Measurements from ENCODE around the gene PSTPIP1. TPM values are rescaled to one million over a fixed set of nuclear protein-coding genes. Genes with fewer than 3 reads are reported as not detected.

Gene PSTPIP1
- total and polyA plus RNA-seq, 4 donors = 12.4 to 39.6 (median 20.6) TPM

DNA sequence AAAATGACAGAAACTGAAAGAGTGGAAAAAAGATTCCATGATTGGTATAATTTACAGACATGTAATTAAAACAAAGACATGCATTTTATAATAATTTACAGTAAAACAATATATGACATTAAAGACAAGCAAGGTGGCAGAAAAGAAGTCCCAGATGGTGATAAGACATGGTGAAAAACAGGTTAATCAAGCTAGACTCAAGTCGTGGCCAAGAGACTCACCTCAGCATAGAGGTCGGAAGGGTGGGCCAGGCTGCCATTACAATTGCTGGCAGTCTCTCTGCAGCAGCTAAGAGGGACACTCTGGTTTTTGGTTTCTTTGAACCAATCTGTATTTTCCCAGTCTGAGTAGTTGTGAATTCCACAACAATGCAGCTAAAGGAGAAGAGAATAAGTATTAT lies 57.6 kb downstream of the PSTPIP1 start:
- Histone ChIP-seq H3K9ac (ENCODE audit: insufficient read depth in 1 of 2, low read length in 2 of 2) (no peak overlapping the region), H3K4me3 (no peak overlapping the region), H3K27ac (ENCODE audit: low read depth in 1 of 2, low read length in 1 of 2) (no peak overlapping the region), H3K36me3 (ENCODE audit: control insufficient read depth in 4 of 4, insufficient read depth in 4 of 4, low read length in 4 of 4) (peaks cover 7 to 44% (median 15%) of the 10 kb centered on the region in 4 donors), H3K27me3 (ENCODE audit: control insufficient read depth in 3 of 3, insufficient read depth in 3 of 3, low read length in 2 of 3) (no peaks in the 10 kb centered on the region), H3K4me1 (ENCODE audit: control insufficient read depth in 5 of 5, insufficient read depth in 5 of 5, low read length in 5 of 5) (peaks cover 0 to 8% (median 0%) of the 10 kb centered on the region in 5 donors), H3K9me3 (ENCODE audit: control insufficient read depth in 4 of 4, insufficient read depth in 3 of 4, low read length in 3 of 4) (no peaks in the 10 kb centered on the region)
- WGBS, 2 donors = 70 to 84% methylated on average over 2 of the region's 2 CpGs
- no peak for ATAC-seq (ENCODE audit: insufficient read depth, low FRiP score)
- no peak for TF ChIP-seq CTCF (IDR thresholded peaks at IDR 0.05; ENCODE audit: control extremely low read depth, extremely low read depth)
- DNase-seq = no peak

GRCh38 chr15:77053709-77054108 lies 58.8 kb downstream of the PSTPIP1 start:
- no peak for TF ChIP-seq CTCF (IDR thresholded peaks at IDR 0.05; ENCODE audit: control extremely low read depth, extremely low read depth)
- whole genome bisulfite sequencing, 2 donors = 87 to 91% methylated on average over 2 of the region's 2 CpGs
- Histone ChIP-seq H3K4me3 (no peak overlapping the region), H3K9me3 (ENCODE audit: control insufficient read depth in 4 of 4, insufficient read depth in 3 of 4, low read length in 3 of 4) (no peaks in the 10 kb centered on the region), H3K27me3 (ENCODE audit: control insufficient read depth in 3 of 3, insufficient read depth in 3 of 3, low read length in 2 of 3) (no peaks in the 10 kb centered on the region), H3K4me1 (ENCODE audit: control insufficient read depth in 5 of 5, insufficient read depth in 5 of 5, low read length in 5 of 5) (peaks cover 0 to 9% (median 6%) of the 10 kb centered on the region in 5 donors), H3K27ac (ENCODE audit: low read depth in 1 of 2, low read length in 1 of 2) (no peak overlapping the region), H3K36me3 (ENCODE audit: control insufficient read depth in 4 of 4, insufficient read depth in 4 of 4, low read length in 4 of 4) (peaks cover 7 to 48% (median 18%) of the 10 kb centered on the region in 4 donors), H3K9ac (ENCODE audit: insufficient read depth in 1 of 2, low read length in 2 of 2) (no peak overlapping the region)
- ATAC-seq (ENCODE audit: insufficient read depth, low FRiP score) (no peak), DNase-seq (no peak)

DNA sequence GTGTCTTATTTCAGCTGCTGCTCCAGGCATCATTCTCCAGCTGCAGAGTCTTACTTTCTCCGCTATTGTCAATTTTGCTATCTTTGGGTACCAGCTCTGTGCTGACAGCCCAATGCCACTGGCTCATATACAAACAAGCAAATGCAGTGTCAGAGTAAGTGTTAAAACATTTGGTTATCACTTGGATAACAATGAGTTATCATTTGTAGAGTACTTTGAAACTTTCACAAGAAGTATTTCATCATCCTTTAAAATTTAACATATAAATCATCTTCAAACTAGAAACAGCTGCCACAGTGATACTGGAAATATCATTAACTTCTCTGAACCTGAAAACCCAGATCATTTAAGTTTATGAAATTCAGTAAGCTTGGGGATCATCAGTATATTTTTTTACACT lies 62.1 kb downstream of the PSTPIP1 start:
- Histone ChIP-seq H3K9me3 (ENCODE audit: control insufficient read depth in 4 of 4, insufficient read depth in 3 of 4, low read length in 3 of 4) (no peaks in the 10 kb centered on the region), H3K27me3 (ENCODE audit: control insufficient read depth in 3 of 3, insufficient read depth in 3 of 3, low read length in 2 of 3) (no peaks in the 10 kb centered on the region), H3K4me1 (ENCODE audit: control insufficient read depth in 5 of 5, insufficient read depth in 5 of 5, low read length in 5 of 5) (peaks cover 2 to 39% (median 14%) of the 10 kb centered on the region in 5 donors), H3K27ac (ENCODE audit: low read depth in 1 of 2, low read length in 1 of 2) (no peak overlapping the region), H3K36me3 (ENCODE audit: control insufficient read depth in 4 of 4, insufficient read depth in 4 of 4, low read length in 4 of 4) (peaks cover 5 to 27% (median 14%) of the 10 kb centered on the region in 4 donors), H3K9ac (ENCODE audit: insufficient read depth in 1 of 2, low read length in 2 of 2) (no peak overlapping the region), H3K4me3 (no peak overlapping the region)
- WGBS, 2 donors = 91 to 100% methylated on average over 1 of the region's 1 CpG
- no peak for DNase-seq
- ATAC-seq (ENCODE audit: insufficient read depth, low FRiP score) = no peak
- TF ChIP-seq CTCF (IDR thresholded peaks at IDR 0.05; ENCODE audit: control extremely low read depth, extremely low read depth) = no peak

GRCh38 chr15:77057685-77058084 lies 62.8 kb downstream of the PSTPIP1 start:
- Histone ChIP-seq H3K27ac (ENCODE audit: low read depth in 1 of 2, low read length in 1 of 2) (no peak overlapping the region), H3K4me1 (ENCODE audit: control insufficient read depth in 5 of 5, insufficient read depth in 5 of 5, low read length in 5 of 5) (peaks cover 2 to 45% (median 14%) of the 10 kb centered on the region in 5 donors), H3K36me3 (ENCODE audit: control insufficient read depth in 4 of 4, insufficient read depth in 4 of 4, low read length in 4 of 4) (peaks cover 2 to 21% (median 9%) of the 10 kb centered on the region in 4 donors), H3K9ac (ENCODE audit: insufficient read depth in 1 of 2, low read length in 2 of 2) (no peak overlapping the region), H3K9me3 (ENCODE audit: control insufficient read depth in 4 of 4, insufficient read depth in 3 of 4, low read length in 3 of 4) (no peaks in the 10 kb centered on the region), H3K27me3 (ENCODE audit: control insufficient read depth in 3 of 3, insufficient read depth in 3 of 3, low read length in 2 of 3) (no peaks in the 10 kb centered on the region), H3K4me3 (no peak overlapping the region)
- DNase-seq (no peak), ATAC-seq (ENCODE audit: insufficient read depth, low FRiP score) (no peak)
- WGBS, 2 donors = 90 to 94% methylated on average over 4 of the region's 4 CpGs
- TF ChIP-seq CTCF (IDR thresholded peaks at IDR 0.05; ENCODE audit: control extremely low read depth, extremely low read depth) = no peak
